ENCODE results near the gene RECQL. TPM values are rescaled to one million over a fixed set of nuclear protein-coding genes. Genes with fewer than 3 reads are reported as not detected.

Gene RECQL
- total and polyA plus RNA-seq, 2 of the 8 experiments (the other 6 are each of a cell fraction or from before 2014, with no cell fraction given) = 8.1 to 40.3 TPM

- TF ChIP-seq E2F6 (IDR thresholded peaks at IDR 0.05) (no peak), POLR2AphosphoS5 (IDR thresholded peaks at IDR 0.05; ENCODE audit: low read depth, low read length) (no peak)
These were observed 25.4 kb upstream of the RECQL start (continued) for GRCh38 chr12:21526721-21527345.

All from H1 (cell line).